NCI-H460 (cell line): Measurements from ENCODE around the gene GMDS. TPM values are rescaled to one million over a fixed set of nuclear protein-coding genes. Genes with fewer than 3 reads are reported as not detected.
A peak's percentile ranks its signal among the peaks of the same experiment; 100 is the strongest.

Source experiments
- DNase-seq: peaks from one replicate; pipeline ENCODE4 v3.0.0-alpha.2; 2016; ENCODE audit warnings: low read depth; ENCODE audit errors: extremely low read depth
- total RNA-seq: library from RNA; depleted of rRNA; stranded (reverse); fragments of >200 nt; shearing (Covaris generic); gene quantifications from 2 replicates; pipeline ENCODE4 v1.2.3, GENCODE V29; 2014

Gene GMDS
- total RNA-seq, 1 experiment from 2014 or later = 20.3 TPM

DNA sequence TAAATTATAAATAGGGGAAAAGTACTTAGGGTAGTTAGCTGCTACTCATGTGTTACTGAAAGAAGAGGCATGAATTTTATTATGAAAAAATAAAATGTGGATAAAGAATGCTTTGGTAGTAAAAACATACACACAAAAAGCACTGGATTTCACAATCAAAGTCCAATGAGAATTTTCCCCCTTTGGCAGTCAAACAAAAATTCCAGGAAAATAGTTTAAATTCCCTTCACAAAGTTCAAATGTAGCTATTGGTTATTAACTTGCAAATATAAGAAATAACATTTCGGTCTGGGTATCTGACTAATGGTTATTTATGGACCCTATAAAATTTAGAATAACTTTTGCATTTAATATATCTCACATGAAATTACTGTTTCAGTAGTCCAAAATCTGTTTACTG, 425.2 kb downstream of the GMDS start:
- DNase-seq = no peak

- no peak for DNase-seq
These were observed 426.4 kb downstream of the GMDS start for GRCh38 chr6:1819007-1819406.

- no peak for DNase-seq
These were observed 428.2 kb downstream of the GMDS start for GRCh38 chr6:1817033-1817761.

DNA sequence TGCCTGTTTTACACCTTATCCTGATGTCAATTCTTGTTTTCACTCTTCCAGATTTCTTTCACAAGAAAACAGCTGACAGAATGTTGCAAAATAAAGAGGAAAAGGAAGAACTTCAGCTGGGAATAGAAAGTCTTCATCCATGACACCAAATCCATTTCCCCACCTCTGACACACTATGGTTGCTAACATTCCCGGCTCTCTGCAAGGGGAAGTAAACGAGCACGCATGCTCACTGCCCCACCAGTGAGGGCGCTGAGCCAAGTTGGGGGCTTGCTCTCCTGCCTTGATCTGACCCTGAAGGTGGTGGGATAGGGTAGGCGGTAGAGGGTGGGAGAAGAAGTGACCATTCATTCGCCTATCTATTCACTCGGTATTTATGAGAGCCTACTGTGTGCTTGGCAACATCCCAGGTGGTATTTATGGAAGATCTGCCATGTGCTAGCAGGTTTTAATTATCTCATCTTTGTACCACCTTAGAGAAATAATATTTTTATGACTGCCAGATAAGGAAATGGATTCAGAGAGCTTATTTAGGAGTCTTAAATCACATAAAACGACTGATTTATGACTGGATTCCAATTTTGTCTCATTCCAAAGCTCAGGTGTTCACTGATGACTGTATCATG, 429.5 kb downstream of the GMDS start:
- no peak for DNase-seq

DNA sequence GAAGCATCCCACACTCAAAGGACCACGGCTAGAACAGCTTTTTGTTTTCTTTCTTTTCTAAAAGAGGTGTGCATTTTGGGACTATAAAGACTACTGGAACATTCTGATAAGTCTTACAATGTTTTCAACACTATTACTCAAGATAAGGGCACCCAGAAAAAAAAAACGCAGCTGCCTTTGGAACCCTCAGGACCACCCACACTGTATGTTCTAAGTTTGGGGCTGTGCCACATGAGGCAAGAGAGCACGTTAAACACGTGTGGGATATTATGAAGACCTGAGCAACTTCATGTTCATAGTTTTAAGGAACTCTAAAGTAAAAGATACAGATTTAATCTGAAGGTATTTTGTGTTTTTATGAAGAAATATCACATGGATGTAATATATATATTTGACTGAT, 431.1 kb downstream of the GMDS start:
- DNase-seq = no peak

DNA sequence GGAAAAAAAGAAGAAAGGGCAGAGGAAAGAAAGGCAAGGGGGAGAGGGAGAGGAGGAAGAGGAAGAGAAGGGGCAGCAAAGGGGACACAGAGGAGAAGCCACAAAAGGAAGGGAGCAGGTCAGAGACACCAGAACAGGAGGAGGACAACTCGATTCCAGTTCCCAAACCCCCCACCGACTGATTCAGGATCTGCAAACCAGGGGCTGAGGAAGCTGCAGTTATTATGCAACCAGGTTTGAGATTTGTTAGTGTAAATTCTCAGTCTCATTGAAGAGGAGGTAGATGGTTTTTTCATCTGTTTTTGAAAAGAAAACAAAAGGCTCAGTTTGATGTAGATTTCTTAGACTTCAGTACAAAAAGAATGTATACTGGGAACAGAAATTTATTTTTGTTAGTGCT, 432.9 kb downstream of the GMDS start:
- DNase-seq = no peak

- no peak for DNase-seq
These were observed 433.4 kb downstream of the GMDS start for GRCh38 chr6:1812034-1812433.

GRCh38 chr6:1810880-1811279, 434.5 kb downstream of the GMDS start:
- no peak for DNase-seq

GRCh38 chr6:1809291-1809988, 436.0 kb downstream of the GMDS start:
- no peak for DNase-seq

GRCh38 chr6:1806935-1807334, 438.5 kb downstream of the GMDS start:
- no peak for DNase-seq

- no peak for DNase-seq
These were observed 442.7 kb downstream of the GMDS start for GRCh38 chr6:1802491-1803395.

DNA sequence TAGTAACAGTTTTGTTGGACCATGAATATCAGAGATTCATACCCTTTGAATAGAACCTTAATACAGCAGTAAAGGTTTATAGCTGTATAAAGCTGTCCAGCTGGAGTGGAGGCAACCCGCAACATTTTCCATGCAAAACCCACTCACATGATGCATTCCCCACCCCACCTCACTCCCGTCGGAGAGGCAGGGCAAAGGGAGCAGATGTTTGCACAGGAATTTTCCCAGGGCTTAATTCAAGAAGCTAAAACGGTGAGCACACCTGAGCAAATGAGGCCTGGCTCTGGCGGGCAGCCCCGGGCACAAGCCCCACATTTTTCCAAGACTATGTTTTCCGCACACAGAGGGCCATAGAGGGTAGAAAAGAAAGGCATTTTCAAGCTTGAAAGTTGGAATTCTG, 444.0 kb downstream of the GMDS start:
- DNase-seq = no peak

GRCh38 chr6:1800845-1801244, 444.6 kb downstream of the GMDS start:
- no peak for DNase-seq

DNA sequence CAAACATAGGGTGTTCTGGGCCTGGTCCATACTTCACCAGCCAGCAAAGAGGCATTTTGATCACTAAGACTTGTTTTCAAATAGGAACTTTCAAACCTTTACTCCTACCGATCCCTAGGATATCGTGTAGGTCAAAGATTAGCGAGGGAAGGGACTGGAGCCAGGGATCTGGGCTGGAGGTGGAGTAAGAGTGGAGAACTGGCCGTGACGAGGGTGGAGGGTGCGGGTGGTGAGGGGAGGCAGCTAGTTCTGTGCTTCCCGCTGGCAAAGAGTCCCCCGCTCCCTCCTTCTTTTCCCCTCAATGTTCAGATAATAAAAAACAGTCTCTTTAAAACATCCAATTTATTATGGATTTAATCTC, 446.5 kb downstream of the GMDS start:
- DNase-seq = no peak

DNA sequence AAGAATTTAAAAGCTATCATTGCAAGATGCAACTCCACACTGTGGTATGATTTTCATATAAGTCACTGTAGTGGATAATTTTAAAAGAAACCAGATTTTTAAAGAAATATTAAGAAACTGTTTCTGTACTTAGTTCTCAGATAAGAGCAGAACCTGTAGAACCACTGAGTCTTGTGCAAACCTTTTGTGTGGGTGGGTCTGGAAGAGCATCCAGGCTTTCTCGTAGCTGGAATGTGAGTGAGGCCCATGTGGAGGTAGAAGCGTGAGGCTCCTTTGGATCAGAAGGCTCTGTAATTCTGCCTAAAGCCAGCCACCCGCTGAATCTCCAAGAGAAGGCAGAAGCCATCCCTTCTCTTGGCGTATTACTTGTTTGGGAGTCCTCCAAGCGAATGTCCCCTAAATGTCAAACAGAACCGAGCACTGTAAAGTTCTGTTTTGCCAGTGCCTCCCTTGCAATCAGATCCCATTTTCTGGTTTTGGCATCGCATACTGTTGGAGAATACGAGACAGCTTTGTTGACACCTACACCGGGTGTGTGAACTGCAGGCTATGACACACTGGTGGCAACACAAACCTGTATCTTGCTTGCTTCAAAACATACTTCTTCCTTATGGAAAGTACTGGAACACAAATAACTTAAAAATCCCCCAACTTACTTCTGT, 447.0 kb downstream of the GMDS start:
- no peak for DNase-seq

DNA sequence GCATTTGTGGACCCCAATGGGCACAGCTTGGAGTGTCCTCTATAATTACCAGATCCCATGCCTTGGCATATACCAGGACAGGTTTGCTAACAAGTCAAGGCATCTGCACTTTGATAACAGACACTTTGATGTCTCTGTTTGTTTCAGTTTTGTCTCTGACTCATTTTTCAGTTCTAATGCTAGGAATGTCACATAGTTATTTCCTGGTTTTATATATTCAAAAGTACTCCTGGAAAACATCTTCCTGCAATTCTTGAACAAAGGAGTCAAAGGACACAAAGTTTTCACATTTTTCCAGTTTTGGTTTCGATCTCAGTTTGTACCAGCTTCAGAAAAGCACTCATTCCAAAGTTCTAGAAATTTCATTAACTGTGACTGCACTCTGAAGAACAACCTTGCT, 447.6 kb downstream of the GMDS start:
- DNase-seq = no peak

GRCh38 chr6:1796706-1797529, 448.5 kb downstream of the GMDS start:
- no peak for DNase-seq

GRCh38 chr6:1795910-1796309, 449.5 kb downstream of the GMDS start:
- no peak for DNase-seq

DNA sequence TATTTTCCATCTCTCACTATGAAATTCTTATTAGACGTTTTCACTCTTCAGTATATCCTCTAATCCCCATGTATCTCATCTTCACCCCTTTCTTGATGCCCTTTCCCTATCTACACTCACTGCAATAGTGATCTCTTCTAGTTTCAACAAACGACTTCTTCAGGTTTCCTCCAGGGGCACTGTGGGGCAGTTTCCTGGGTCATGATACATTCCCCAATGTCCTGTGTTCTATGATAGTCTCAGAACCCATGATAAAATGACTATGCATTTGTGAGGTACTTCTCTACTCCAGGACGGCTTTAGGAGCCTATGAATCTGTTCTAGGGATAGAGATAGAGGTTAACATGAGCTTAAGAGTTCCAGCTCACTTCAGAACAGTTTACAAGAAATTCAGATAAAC, 452.4 kb downstream of the GMDS start:
- peak; percentile 45 for DNase-seq

DNA sequence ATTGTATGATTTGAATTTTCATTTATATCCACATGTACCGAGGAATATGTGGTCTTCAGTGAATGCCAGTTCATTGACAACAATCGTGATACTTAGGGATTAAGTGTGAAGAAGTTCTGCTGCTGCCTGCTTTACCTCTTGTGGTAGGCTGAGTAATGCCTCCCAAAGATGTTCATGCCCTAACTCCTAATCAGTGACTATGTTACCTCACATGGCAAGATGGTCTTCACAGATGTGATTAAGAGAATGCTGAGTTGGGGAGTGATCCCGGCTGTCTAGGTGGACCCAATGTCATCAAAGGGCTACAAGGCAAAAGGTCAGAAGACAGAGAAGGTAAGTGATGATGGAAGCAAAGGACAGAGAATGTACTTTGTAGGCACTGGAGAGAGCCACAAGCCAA, 454.7 kb downstream of the GMDS start:
- no peak for DNase-seq
